ENCODE results near the gene ANKRD34C. TPM values are rescaled to one million over a fixed set of nuclear protein-coding genes. Genes with fewer than 3 reads are reported as not detected.

ANKRD34C gene
- total RNA-seq, 1 experiment from 2014 or later, result not detected

GRCh38 chr15:79322945-79323344 is 40.4 kb downstream of the ANKRD34C start:
- CTCF ChIA-PET, result no interaction called here
- intact Hi-C loops (cut with micrococcal nuclease; ENCODE audit: unreplicated experiment), result no loop called here
- Mint-ChIP-seq H3K9me3 (ENCODE audit: low read depth, unreplicated experiment) (no peaks in the 10 kb centered on the region), H3K27ac (ENCODE audit: unreplicated experiment) (no peak overlapping the region), H3K4me1 (ENCODE audit: low read depth, unreplicated experiment) (no peaks in the 10 kb centered on the region), H3K27me3 (ENCODE audit: unreplicated experiment) (no peaks in the 10 kb centered on the region), H3K4me3 (ENCODE audit: low read depth, unreplicated experiment) (no peak overlapping the region), H3K36me3 (ENCODE audit: insufficient read depth, unreplicated experiment) (peaks cover 17% of the 10 kb centered on the region)
- no peak for DNase-seq
- TF ChIP-seq CTCF (IDR thresholded peaks at IDR 0.05; ENCODE audit: unreplicated experiment), result no peak
- no TSS peak for BruUV-seq (replicated peaks)

GRCh38 chr15:79329171-79329611 is 46.7 kb downstream of the ANKRD34C start:
- H3K27ac Mint-ChIP-seq (ENCODE audit: unreplicated experiment), result peak overlapping the region; percentile 64
- H3K27me3 Mint-ChIP-seq (ENCODE audit: unreplicated experiment), result no peaks in the 10 kb centered on the region
- BruUV-seq (replicated peaks), result no TSS peak
- H3K9me3 Mint-ChIP-seq (ENCODE audit: low read depth, unreplicated experiment), result no peaks in the 10 kb centered on the region
- H3K4me1 Mint-ChIP-seq (ENCODE audit: low read depth, unreplicated experiment), result peaks cover 28% of the 10 kb centered on the region
- intact Hi-C loops (cut with micrococcal nuclease; ENCODE audit: unreplicated experiment), result no loop called here
- no peak overlapping the region for H3K4me3 Mint-ChIP-seq (ENCODE audit: low read depth, unreplicated experiment)
- peaks cover 16% of the 10 kb centered on the region for H3K36me3 Mint-ChIP-seq (ENCODE audit: insufficient read depth, unreplicated experiment)
- TF ChIP-seq CTCF (IDR thresholded peaks at IDR 0.05; ENCODE audit: unreplicated experiment), result no peak
- CTCF ChIA-PET, result interaction anchor here (1.0 kb wide), 1 partner anchor 9 kb away, joined by 3 read pairs; no protein-coding TSS in a partner anchor
- DNase-seq, result no peak

Other genes starting within 250 kb of the ANKRD34C start
- 2.2 and 2.9 TPM in 2 replicates for gene RASGRF1, start 191.9 kb upstream of the ANKRD34C start, total RNA-seq (2022)
- gene TMED3, start 28.4 kb downstream of the ANKRD34C start, total RNA-seq (2022), result 127 and 139 TPM in 2 replicates
- gene MINAR1, start 149.6 kb downstream of the ANKRD34C start, total RNA-seq (2022), result 2.2 and 2.4 TPM in 2 replicates

Data from Calu3 (cell line).